Stomach (tissue), 4 donors: ENCODE measurements around the gene LRFN4.

Source experiments
- CTCF ChIP-seq, 7 experiments: fragments of 450-650 bp in 4 of 7; fragments of 200-600 bp in 3 of 7; sonication (generic) in 3 of 7; IDR thresholded peaks; one replicate each; pipeline ENCODE4 v1.5.1; 2016 to 2019; ENCODE audit warnings: antibody characterized with exemption in 7 of 7, control low read depth in 2 of 7, mild to moderate bottlenecking in 1 of 7
- EP300 ChIP-seq: sonication (generic); formaldehyde crosslinking; IDR thresholded peaks from one replicate; pipeline ENCODE4 v1.6.1; 2017; ENCODE audit warnings: antibody characterized with exemption
- POLR2AphosphoS5 ChIP-seq, 3 donors: sonication (generic); formaldehyde crosslinking; IDR thresholded peaks; one replicate each; pipeline ENCODE4 v1.6.1; 2016; ENCODE audit warnings: antibody characterized with exemption in 3 of 3

GRCh38 chr11:66904055-66904454 lies 47.2 kb downstream of the LRFN4 start:
- no peak for TF ChIP-seq POLR2AphosphoS5 (IDR thresholded peaks at IDR 0.05)
- no peak for TF ChIP-seq CTCF (IDR thresholded peaks at IDR 0.05)
- no peak for TF ChIP-seq EP300
